ENCODE data around the gene CBLB.

GRCh38 chr3:105807701-105808100 is 61.1 kb downstream of the CBLB start:
- TF ChIP-seq CTCF (conservative IDR thresholded peaks at IDR 0.05; ENCODE audit: low read length) (no peak), EZH2phosphoT487 (IDR thresholded peaks at IDR 0.05; ENCODE audit: borderline replicate concordance, low read depth, low read length) (no peak)

Measured in OCI-LY7 (cell line).